Breast epithelium (tissue), 4 donors: Measurements from ENCODE around the gene SLC6A3. TPM values are rescaled to one million over a fixed set of nuclear protein-coding genes. Genes with fewer than 3 reads are reported as not detected.

Source experiments
- DNase-seq, 2 donors: peaks; one replicate each; pipeline ENCODE4 v3.0.0-alpha.2; 2019; ENCODE audit warnings: low spot score in 2 of 2
- H3K27ac ChIP-seq, 2 donors: fragments of 200-600 bp; sonication (generic) in 1 of 2; one replicate each; pipeline ENCODE4 v1.5.1; 2016 to 2019; ENCODE audit warnings: mild to moderate bottlenecking in 1 of 2
- H3K27me3 ChIP-seq, 2 donors: fragments of 200-600 bp; sonication (generic) in 1 of 2; one replicate each; pipeline versions ENCODE4 v1.5.1 to v1.6.0; 2017 to 2019; ENCODE audit warnings: control low read depth in 1 of 2, mild to moderate bottlenecking in 1 of 2
- H3K36me3 ChIP-seq: fragments of 200-600 bp; one replicate; pipeline ENCODE4 v1.5.1; 2019
- H3K4me1 ChIP-seq, 2 donors: fragments of 200-600 bp; sonication (generic); one replicate each; pipeline ENCODE4 v1.5.1; 2016 to 2019; ENCODE audit warnings: control low read depth in 1 of 2
- H3K4me3 ChIP-seq, 3 donors: fragments of 200-600 bp; sonication (generic); 1 replicate in 2 of 3; 2 replicates in 1 of 3; pipeline ENCODE4 v1.5.1; 2016 to 2019; ENCODE audit warnings: mild to moderate bottlenecking in 3 of 3, moderate library complexity in 2 of 3
- H3K9me3 ChIP-seq, 2 donors: fragments of 200-600 bp; sonication (generic) in 1 of 2; one replicate each; pipeline ENCODE4 v1.5.1; 2016 to 2019; ENCODE audit warnings: control low read depth in 1 of 2
- CTCF ChIP-seq, 3 donors: fragments of 450-650 bp; IDR thresholded peaks; one replicate each; pipeline ENCODE4 v1.5.1; 2016 to 2017; ENCODE audit warnings: antibody characterized with exemption in 3 of 3, mild to moderate bottlenecking in 3 of 3, moderate library complexity in 3 of 3
- POLR2A ChIP-seq: fragments of 450-650 bp; IDR thresholded peaks from one replicate; pipeline ENCODE4 v1.6.1; 2016; ENCODE audit warnings: antibody characterized with exemption, mild to moderate bottlenecking, moderate library complexity
- POLR2AphosphoS5 ChIP-seq, 3 donors: sonication (generic); formaldehyde crosslinking; IDR thresholded peaks; one replicate each; pipeline ENCODE4 v1.6.1; 2017; ENCODE audit warnings: antibody characterized with exemption in 3 of 3
- intact Hi-C: fragments of 100-400 bp; cut with DNase I; formaldehyde crosslinking; loops from one replicate; pipeline ENCODE4 v1.15.1; 2023; ENCODE audit warnings: low total_unique reads
- total RNA-seq, 3 donors: library from RNA; depleted of rRNA; stranded (reverse); fragments of >200 nt; gene quantifications; one replicate each; pipeline ENCODE4 v1.1.0, GENCODE V29; 2016

The SLC6A3 gene
- total RNA-seq, 3 donors from 2014 or later = under 0.01 to 0.32 (median 0.15) TPM

DNA sequence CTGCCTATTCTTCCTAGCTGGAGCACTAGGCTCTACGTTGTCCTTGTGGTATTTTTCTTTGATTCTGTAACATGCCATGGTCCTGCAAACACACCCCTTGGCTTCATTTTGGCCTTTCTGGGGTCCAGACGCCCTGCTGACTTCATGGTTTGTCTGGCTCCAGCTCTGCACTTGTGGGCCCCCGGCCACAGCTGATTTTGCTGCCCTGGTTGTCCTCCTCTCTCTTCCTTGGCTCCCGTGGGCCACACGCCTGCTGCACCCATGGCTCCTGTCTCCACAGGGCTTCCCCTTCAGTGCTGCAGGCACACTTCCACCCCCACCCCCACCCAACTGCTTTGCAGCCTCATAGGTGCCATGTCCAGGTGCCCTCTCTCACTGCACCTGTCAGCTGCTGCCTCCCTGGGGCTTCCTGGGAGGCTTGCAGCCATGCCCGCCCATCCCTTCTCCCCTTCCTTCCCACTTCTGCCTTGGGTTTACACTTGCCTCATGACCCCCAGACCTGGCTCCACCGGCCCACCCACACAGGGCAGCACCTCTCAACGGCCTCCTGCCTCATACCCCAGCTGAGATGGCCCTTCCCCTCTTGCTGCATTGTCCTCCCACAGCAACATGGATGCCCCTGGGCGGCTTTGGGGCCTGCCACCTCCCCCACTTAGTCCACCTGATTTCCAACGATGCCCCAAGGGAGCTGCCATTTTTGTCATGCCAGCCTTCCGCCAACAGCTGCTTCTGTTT is 25.6 kb downstream of the SLC6A3 start:
- H3K4me1 ChIP-seq = no peaks in the 10 kb centered on the region
- intact Hi-C loops = no loop called here
- no peak overlapping the region for H3K4me3 ChIP-seq
- peaks cover 0 to 16% of the 10 kb centered on the region in 2 donors for H3K27me3 ChIP-seq
- no peak for DNase-seq
- H3K9me3 ChIP-seq = no peaks in the 10 kb centered on the region
- no peak for TF ChIP-seq POLR2AphosphoS5 (IDR thresholded peaks at IDR 0.05)
- TF ChIP-seq CTCF (IDR thresholded peaks at IDR 0.05) = no peak
- no peak for TF ChIP-seq POLR2A
- H3K36me3 ChIP-seq = no peaks in the 10 kb centered on the region
- H3K27ac ChIP-seq = no peak overlapping the region

GRCh38 chr5:1418921-1419280 is 26.3 kb downstream of the SLC6A3 start:
- Histone ChIP-seq H3K9me3 (no peaks in the 10 kb centered on the region), H3K36me3 (no peaks in the 10 kb centered on the region), H3K27ac (no peak overlapping the region), H3K27me3 (peaks cover 0 to 18% of the 10 kb centered on the region in 2 donors), H3K4me3 (no peak overlapping the region), H3K4me1 (no peaks in the 10 kb centered on the region)
- TF ChIP-seq CTCF (IDR thresholded peaks at IDR 0.05) (no peak), POLR2AphosphoS5 (IDR thresholded peaks at IDR 0.05) (no peak), POLR2A (no peak)
- intact Hi-C loops = loop anchor here (1.0 kb wide), 1 partner anchor 17 kb away; no protein-coding TSS in a partner anchor
- no peak for DNase-seq

DNA sequence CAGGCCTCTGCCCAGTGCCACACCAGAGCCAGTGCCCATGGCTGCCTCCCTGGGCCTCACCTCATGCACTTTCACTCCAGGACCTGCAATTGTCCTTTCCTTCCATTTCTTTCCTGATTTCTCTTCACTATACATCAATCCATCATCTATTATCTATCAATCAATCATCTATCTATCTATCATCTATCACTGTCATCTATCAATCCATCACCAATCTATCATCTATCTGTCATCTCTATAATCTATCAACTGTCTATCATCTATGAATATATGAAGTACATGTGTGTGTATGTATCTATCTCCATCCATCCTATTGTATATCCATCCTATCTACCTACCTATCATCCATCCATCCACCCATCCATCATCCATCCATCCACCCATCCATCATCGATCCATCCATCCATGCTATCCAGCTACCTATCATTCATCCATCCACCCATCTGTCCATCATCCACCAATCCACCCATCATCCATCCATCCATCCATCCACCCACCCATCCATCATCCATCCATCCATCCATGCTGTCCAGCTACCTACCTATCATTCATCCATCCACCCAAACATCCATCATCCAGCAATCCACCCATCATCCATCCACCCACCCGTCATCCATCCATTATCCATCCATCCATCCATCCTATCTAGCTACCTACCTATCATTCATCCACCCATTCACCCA is 26.9 kb downstream of the SLC6A3 start:
- H3K4me1 ChIP-seq = no peaks in the 10 kb centered on the region
- no peaks in the 10 kb centered on the region for H3K36me3 ChIP-seq
- H3K27me3 ChIP-seq = peaks cover 0 to 15% of the 10 kb centered on the region in 2 donors
- no peak for DNase-seq
- intact Hi-C loops = loop anchor here (1.0 kb wide), 1 partner anchor 18 kb away; no protein-coding TSS in a partner anchor
- no peak overlapping the region for H3K4me3 ChIP-seq
- H3K9me3 ChIP-seq = no peaks in the 10 kb centered on the region
- H3K27ac ChIP-seq = no peak overlapping the region
- no peak for TF ChIP-seq CTCF (IDR thresholded peaks at IDR 0.05)
- TF ChIP-seq POLR2A = no peak
- TF ChIP-seq POLR2AphosphoS5 (IDR thresholded peaks at IDR 0.05) = no peak

- TF ChIP-seq POLR2AphosphoS5 (IDR thresholded peaks at IDR 0.05) (no peak), POLR2A (no peak), CTCF (IDR thresholded peaks at IDR 0.05) (no peak)
- Histone ChIP-seq H3K36me3 (no peaks in the 10 kb centered on the region), H3K27me3 (peaks cover 0 to 17% of the 10 kb centered on the region in 2 donors), H3K4me1 (no peaks in the 10 kb centered on the region), H3K4me3 (no peak overlapping the region), H3K27ac (no peak overlapping the region), H3K9me3 (no peaks in the 10 kb centered on the region)
- intact Hi-C loops = loop anchor here (1.0 kb wide), 1 partner anchor 19 kb away; no protein-coding TSS in a partner anchor
- DNase-seq = no peak
Measured at GRCh38 chr5:1417586-1418225, 27.5 kb downstream of the SLC6A3 start.
